Endothelial cell of umbilical vein (primary cell): ENCODE results near the gene STH. TPM values are rescaled to one million over a fixed set of nuclear protein-coding genes. Genes with fewer than 3 reads are reported as not detected.

Experiments used
- BruUV-seq: library from RNA; stranded (reverse); fragments of 400-500 nt; replicated peaks from 2 replicates; lab custom pipeline; 2021; lab: Mats Ljungman, UMichigan
- CTCF ChIA-PET: fragments of 300-600, 350-600 bp; sonication (Branson Sonifier 250); formaldehyde crosslinking; loops from one replicate; lab custom pipeline; 2021; ENCODE audit warnings: antibody characterized with exemption, inconsistent platforms; lab: Charles Lee
- POLR2A ChIA-PET: fragments of 300-600, 350-600 bp; sonication (Branson Sonifier 250); formaldehyde crosslinking; loops from one replicate; lab custom pipeline; 2021; ENCODE audit warnings: antibody characterized with exemption, inconsistent platforms; lab: Charles Lee
- DNase-seq: peaks from one replicate; pipeline ENCODE4 v3.0.0-alpha.2; 2011; ENCODE audit warnings: low read depth, low spot score
- FAIRE-seq: peaks from 2 replicates; lab custom pipeline; 2011; peaks lifted over from hg19 to GRCh38; lab: Jason Lieb, UNC
- H2AFZ ChIP-seq: 2 replicates; pipeline ENCODE4 v1.6.0; 2012; ENCODE audit warnings: low read depth, low read length, control low read depth, inconsistent platforms
- H3K27ac ChIP-seq: 2 replicates; pipeline ENCODE4 v1.5.1; 2011; ENCODE audit warnings: low read depth, mild to moderate bottlenecking, control low read depth, low read length, moderate library complexity; ENCODE audit not compliant: insufficient read depth
- H3K27me3 ChIP-seq, 2 experiments: 2 replicates each; pipeline versions ENCODE4 v1.6.0 to v1.6.1; 2011; ENCODE audit warnings: low read length in 2 of 2, mixed read lengths in 1 of 2; ENCODE audit not compliant: control insufficient read depth in 2 of 2, insufficient read depth in 2 of 2
- H3K36me3 ChIP-seq, 2 experiments: 2 replicates in 1 of 2; 3 replicates in 1 of 2; pipeline ENCODE4 v1.5.1; 2011; ENCODE audit warnings: low read length in 2 of 2, mild to moderate bottlenecking in 1 of 2, moderate library complexity in 1 of 2; ENCODE audit not compliant: control insufficient read depth in 2 of 2, insufficient read depth in 2 of 2; ENCODE audit errors: extremely low read depth in 1 of 2
- H3K4me1 ChIP-seq: 3 replicates; pipeline ENCODE4 v1.5.1; 2011; ENCODE audit warnings: mild to moderate bottlenecking, low read length; ENCODE audit not compliant: control insufficient read depth, insufficient read depth; ENCODE audit errors: extremely low read depth
- H3K4me2 ChIP-seq: 2 replicates; pipeline ENCODE4 v1.6.1; 2011; ENCODE audit warnings: low read length, control low read depth, mixed read lengths; ENCODE audit not compliant: insufficient read depth
- H3K4me3 ChIP-seq, 3 experiments: fragments of 200-600 bp in 1 of 3; sonication (generic), shearing (Covaris generic) in 1 of 3; replicated peaks in 1 of 3; 2 replicates each; pipeline ENCODE4 v1.5.1; 2011 to 2016; ENCODE audit warnings: control low read depth in 3 of 3, low read length in 3 of 3, mild to moderate bottlenecking in 2 of 3, inconsistent platforms in 1 of 3, low read depth in 1 of 3, moderate library complexity in 1 of 3; ENCODE audit not compliant: insufficient read depth in 1 of 3
- H3K79me2 ChIP-seq: 2 replicates; pipeline ENCODE4 v1.6.0; 2012; ENCODE audit warnings: low read length, inconsistent platforms; ENCODE audit not compliant: control insufficient read depth, insufficient read depth
- H3K9ac ChIP-seq: replicated peaks from 2 replicates; pipeline ENCODE3; 2011; ENCODE audit warnings: low read length, control low read depth; ENCODE audit not compliant: insufficient read depth; ENCODE audit errors: extremely low read depth
- H3K9me1 ChIP-seq: replicated peaks from 3 replicates; pipeline ENCODE4 v1.6.0; 2011; ENCODE audit warnings: mild to moderate bottlenecking, low read length; ENCODE audit not compliant: control insufficient read depth, insufficient read depth; ENCODE audit errors: extremely low read depth
- H3K9me3 ChIP-seq: replicated peaks from 2 replicates; pipeline ENCODE4 v1.5.1; 2012; ENCODE audit warnings: low read length, inconsistent platforms; ENCODE audit not compliant: control insufficient read depth, insufficient read depth
- H4K20me1 ChIP-seq: replicated peaks from 2 replicates; pipeline ENCODE3; 2011; ENCODE audit warnings: mild to moderate bottlenecking, low read length; ENCODE audit not compliant: control insufficient read depth, insufficient read depth; ENCODE audit errors: extremely low read depth
- CTCF ChIP-seq, 2 donors: IDR thresholded peaks; 1 replicate in 1 of 2; 2 replicates in 1 of 2; pipeline ENCODE4 v1.5.1; 2011; ENCODE audit warnings: low read length in 2 of 2, mild to moderate bottlenecking in 2 of 2, moderate library complexity in 2 of 2, control low read depth in 1 of 2, inconsistent platforms in 1 of 2, low read depth in 1 of 2; ENCODE audit not compliant: insufficient read depth in 1 of 2; ENCODE audit errors: extremely low read depth in 1 of 2
- EZH2 ChIP-seq: IDR thresholded peaks from 2 replicates; pipeline ENCODE4 v1.6.1; 2012; ENCODE audit warnings: borderline replicate concordance, low read depth, mild to moderate bottlenecking, moderate library complexity, low read length, inconsistent platforms; ENCODE audit not compliant: severe bottlenecking
- FOS ChIP-seq: IDR thresholded peaks from 2 replicates; pipeline ENCODE4 v1.6.1; 2011; ENCODE audit warnings: mild to moderate bottlenecking, low read length, moderate library complexity, borderline replicate concordance; ENCODE audit not compliant: insufficient read depth
- GATA2 ChIP-seq: IDR thresholded peaks from 2 replicates; pipeline ENCODE4 v1.7.0; 2011; ENCODE audit warnings: low read depth, mild to moderate bottlenecking, moderate library complexity, mixed read lengths, low read length; ENCODE audit not compliant: insufficient read length, insufficient read depth
- JUN ChIP-seq: IDR thresholded peaks from 2 replicates; pipeline ENCODE4 v1.6.1; 2011; ENCODE audit warnings: borderline replicate concordance, low read depth; ENCODE audit not compliant: insufficient read length, insufficient read depth
- MAX ChIP-seq: IDR thresholded peaks from 2 replicates; pipeline ENCODE4 v1.6.1; 2011; ENCODE audit not compliant: insufficient read depth, insufficient read length
- MYC ChIP-seq: IDR thresholded peaks from one replicate; pipeline ENCODE4 v1.6.1; 2011; ENCODE audit warnings: mild to moderate bottlenecking, low read depth, low read length
- POLR2A ChIP-seq: IDR thresholded peaks from 2 replicates; pipeline ENCODE4 v1.6.1; 2012; ENCODE audit warnings: low read depth, mild to moderate bottlenecking, control low read depth, low read length
- POLR2AphosphoS5 ChIP-seq: IDR thresholded peaks from 2 replicates; pipeline ENCODE4 v1.6.1; 2012; ENCODE audit warnings: low read depth, mild to moderate bottlenecking, control low read depth, low read length, moderate library complexity; ENCODE audit not compliant: insufficient read depth
- dilution Hi-C: fragments of 300-500 bp; cut with MboI; formaldehyde crosslinking; loops from one replicate; pipeline ENCODE4 v1.15.0; 2019; ENCODE audit warnings: low sequenced_read_pairs; ENCODE audit not compliant: extremely low pct_ligation_motif_present
- intact Hi-C: fragments of 100-400 bp; cut with micrococcal nuclease; formaldehyde crosslinking; loops from one replicate; pipeline ENCODE4 v1.10.0; 2022
- polyA plus RNA-seq, 4 experiments: library from polyadenylated mRNA; depleted of rRNA in 3 of 4; stranded (reverse) in 3 of 4; unstranded in 1 of 4; fragments of >200 nt; gene quantifications; 2 replicates each; pipeline versions ENCODE4 v1.2.1 to v1.2.3, GENCODE V29; 2011 to 2012; ENCODE audit warnings: missing spikeins in 1 of 4
- total RNA-seq: library from RNA; stranded (reverse); gene quantifications from 2 replicates; pipeline ENCODE4 v1.2.3, GENCODE V29; 2021

STH gene
- total and polyA plus RNA-seq, 2 donors (not counting 3 experiments of a cell fraction or from before 2014, with no cell fraction given), result not detected

GRCh38 chr17:45958307-45958706 lies 40.7 kb upstream of the STH start:
- FAIRE-seq, result no peak
- CTCF ChIA-PET, result interaction anchor here (1.2 kb wide), 1 partner anchor 13 kb away, joined by 3 read pairs; no protein-coding TSS in a partner anchor
- POLR2A ChIA-PET, result no interaction called here
- H3K9me3 ChIP-seq, result no peaks in the 10 kb centered on the region
- TF ChIP-seq CTCF (IDR thresholded peaks at IDR 0.05; ENCODE audit: extremely low read depth in 1 of 2, insufficient read depth in 1 of 2, low read depth in 1 of 2, low read length in 2 of 2) (no peak), MYC (no peak), GATA2 (no peak), EZH2 (no peak)
- dilution Hi-C loops, result no loop called here
- DNase-seq, result no peak
- no peaks in the 10 kb centered on the region for H3K4me1 ChIP-seq
- H4K20me1 ChIP-seq, result no peaks in the 10 kb centered on the region
- no peak overlapping the region for H2AFZ ChIP-seq
- H3K9ac ChIP-seq, result no peak overlapping the region
- H3K4me2 ChIP-seq, result no peak overlapping the region
- no peaks in the 10 kb centered on the region for H3K9me1 ChIP-seq
- peaks cover 1 to 4% of the 10 kb centered on the region in 2 experiments for H3K27me3 ChIP-seq
- H3K27ac ChIP-seq, result no peak overlapping the region
- no peaks in the 10 kb centered on the region for H3K36me3 ChIP-seq
- H3K4me3 ChIP-seq, result no peak overlapping the region
- no peaks in the 10 kb centered on the region for H3K79me2 ChIP-seq
- BruUV-seq, result no TSS peak
- intact Hi-C loops, result no loop called here

GRCh38 chr17:45958994-45959665 lies 39.9 kb upstream of the STH start:
- H3K4me2 ChIP-seq, result no peak overlapping the region

More at GRCh38 chr17:45958994-45959665, 39.9 kb upstream of the STH start:
- no peaks in the 10 kb centered on the region for H3K36me3 ChIP-seq
- no peak overlapping the region for H3K9ac ChIP-seq
- intact Hi-C loops, result no loop called here
- peaks cover 0 to 4% of the 10 kb centered on the region in 2 experiments for H3K27me3 ChIP-seq
- H3K9me3 ChIP-seq, result no peaks in the 10 kb centered on the region
- no peak overlapping the region for H3K27ac ChIP-seq
- H2AFZ ChIP-seq, result no peak overlapping the region
- ChIA-PET POLR2A (no interaction called here), CTCF (interaction anchor here (1.2 kb wide), 1 partner anchor 12 kb away, joined by 3 read pairs; no protein-coding TSS in a partner anchor)
- DNase-seq (no peak), FAIRE-seq (no peak)
- TF ChIP-seq MAX (no peak), FOS (no peak), POLR2A (no peak), CTCF (IDR thresholded peaks at IDR 0.05; ENCODE audit: extremely low read depth in 1 of 2, insufficient read depth in 1 of 2, low read depth in 1 of 2, low read length in 2 of 2) (no peak), EZH2 (no peak), GATA2 (no peak), JUN (no peak), MYC (no peak), POLR2AphosphoS5 (no peak)
- H3K9me1 ChIP-seq, result no peaks in the 10 kb centered on the region
- no TSS peak for BruUV-seq
- H4K20me1 ChIP-seq, result no peaks in the 10 kb centered on the region
- H3K4me3 ChIP-seq, result no peak overlapping the region
- H3K79me2 ChIP-seq, result no peaks in the 10 kb centered on the region
- dilution Hi-C loops, result no loop called here
- H3K4me1 ChIP-seq, result no peaks in the 10 kb centered on the region
